Measurements from ENCODE around the gene KPTN.
A peak's percentile ranks its signal among the peaks of the same experiment; 100 is the strongest.

The KPTN gene

GRCh38 chr19:47483800-47484690, at the start of gene KPTN:
TSS of gene KPTN (minus strand) at chr19:47484219. CDS start at chr19:47484160, 59 bp downstream.
- peak; percentile 94 for DNase-seq (ENCODE audit: low spot score)

- no peak for DNase-seq (ENCODE audit: low spot score)
Measured at GRCh38 chr19:47531640-47532387, 47.8 kb upstream of the KPTN start.

GRCh38 chr19:47529018-47529742, 45.2 kb upstream of the KPTN start:
- no peak for DNase-seq (ENCODE audit: low spot score)

- no peak for DNase-seq (ENCODE audit: low spot score)
Measured at GRCh38 chr19:47526798-47527197, 42.8 kb upstream of the KPTN start.

GRCh38 chr19:47523473-47523872, 39.5 kb upstream of the KPTN start:
- DNase-seq (ENCODE audit: low spot score), result no peak

- DNase-seq (ENCODE audit: low spot score), result no peak
Measured at GRCh38 chr19:47521473-47522180, 37.6 kb upstream of the KPTN start.

GRCh38 chr19:47520839-47521238, 36.8 kb upstream of the KPTN start:
- DNase-seq (ENCODE audit: low spot score), result no peak

GRCh38 chr19:47520343-47520806, 36.4 kb upstream of the KPTN start:
- no peak for DNase-seq (ENCODE audit: low spot score)

GRCh38 chr19:47518854-47519253, 34.8 kb upstream of the KPTN start:
- DNase-seq (ENCODE audit: low spot score), result no peak

GRCh38 chr19:47518139-47518538, 34.1 kb upstream of the KPTN start:
- DNase-seq (ENCODE audit: low spot score), result peak; percentile 61

- DNase-seq (ENCODE audit: low spot score), result peak; percentile 100
Measured at GRCh38 chr19:47514869-47515588, 31.0 kb upstream of the KPTN start, which contains the start of gene NAPA. TSS of gene NAPA (minus strand) at chr19:47515063. CDS start at chr19:47514940, 123 bp downstream.

- no peak for DNase-seq (ENCODE audit: low spot score)
Measured at GRCh38 chr19:47514151-47514868, 30.3 kb upstream of the KPTN start.

GRCh38 chr19:47512948-47513319, 28.9 kb upstream of the KPTN start:
- DNase-seq (ENCODE audit: low spot score), result no peak

GRCh38 chr19:47512183-47512947, 28.3 kb upstream of the KPTN start:
- DNase-seq (ENCODE audit: low spot score), result no peak

GRCh38 chr19:47511681-47512080, 27.7 kb upstream of the KPTN start:
- DNase-seq (ENCODE audit: low spot score), result no peak

- DNase-seq (ENCODE audit: low spot score), result no peak
Measured at GRCh38 chr19:47511128-47511517, 27.1 kb upstream of the KPTN start.

GRCh38 chr19:47510516-47511127, 26.6 kb upstream of the KPTN start:
- no peak for DNase-seq (ENCODE audit: low spot score)

- no peak for DNase-seq (ENCODE audit: low spot score)
Measured at GRCh38 chr19:47509973-47510372, 26.0 kb upstream of the KPTN start.

Measured in germinal center (tissue), 1 donor.